Hepatocyte (in vitro differentiated cells): ENCODE data around the gene PRPF31. TPM values are rescaled to one million over a fixed set of nuclear protein-coding genes. Genes with fewer than 3 reads are reported as not detected.

Source experiments
- DNase-seq: peaks from one replicate; pipeline ENCODE4 v3.0.0-alpha.2; 2016; ENCODE audit warnings: low spot score
- H2AFZ ChIP-seq: fragments of 200-600 bp; sonication (generic); 2 replicates; pipeline ENCODE4 v1.6.0; 2016; ENCODE audit warnings: antibody characterized with exemption, mild to moderate bottlenecking
- H3K27ac ChIP-seq: fragments of 200-600 bp; sonication (generic); 2 replicates; pipeline ENCODE4 v1.5.1; 2016; ENCODE audit warnings: mild to moderate bottlenecking
- H3K27me3 ChIP-seq: fragments of 200-600 bp; sonication (generic); 2 replicates; pipeline ENCODE4 v1.6.1; 2016
- H3K36me3 ChIP-seq: fragments of 200-600 bp; sonication (generic); replicated peaks from 2 replicates; pipeline ENCODE4 v1.5.1; 2016; ENCODE audit warnings: low read depth; ENCODE audit not compliant: insufficient read depth
- H3K4me1 ChIP-seq: fragments of 200-600 bp; sonication (generic); 2 replicates; pipeline ENCODE4 v1.5.1; 2016; ENCODE audit warnings: mild to moderate bottlenecking, moderate library complexity; ENCODE audit not compliant: insufficient read depth
- H3K4me2 ChIP-seq: fragments of 200-600 bp; sonication (generic); 2 replicates; pipeline ENCODE4 v1.6.0; 2016
- H3K4me3 ChIP-seq: fragments of 200-600 bp; sonication (generic); 2 replicates; pipeline ENCODE4 v1.5.1; 2016; ENCODE audit warnings: mild to moderate bottlenecking
- H3K79me2 ChIP-seq: fragments of 200-600 bp; sonication (generic); 2 replicates; pipeline ENCODE4 v1.6.0; 2017; ENCODE audit warnings: mild to moderate bottlenecking
- H3K9me2 ChIP-seq: fragments of 200-600 bp; sonication (generic); replicated peaks from 2 replicates; pipeline ENCODE4 v1.6.0; 2017; ENCODE audit warnings: mild to moderate bottlenecking; ENCODE audit not compliant: insufficient read depth
- H3K9me3 ChIP-seq: fragments of 200-600 bp; sonication (generic); 2 replicates; pipeline ENCODE4 v1.5.1; 2016; ENCODE audit warnings: low read depth, mild to moderate bottlenecking
- H4K20me1 ChIP-seq: fragments of 200-600 bp; sonication (generic); 2 replicates; pipeline ENCODE4 v1.6.0; 2016; ENCODE audit warnings: mild to moderate bottlenecking; ENCODE audit not compliant: insufficient read depth, poor library complexity, severe bottlenecking
- CTCF ChIP-seq: fragments of 200-600 bp; sonication (generic); IDR thresholded peaks from 2 replicates; pipeline ENCODE4 v1.5.1; 2016; ENCODE audit warnings: antibody characterized with exemption, mild to moderate bottlenecking; ENCODE audit not compliant: poor library complexity
- EZH2 ChIP-seq: fragments of 200-600 bp; sonication (generic); IDR thresholded peaks from 2 replicates; pipeline ENCODE4 v1.6.1; 2016; ENCODE audit warnings: antibody characterized with exemption, mild to moderate bottlenecking, borderline replicate concordance
- EZH2phosphoT487 ChIP-seq: fragments of 200-600 bp; sonication (generic); IDR thresholded peaks from one replicate; pipeline ENCODE4 v1.6.1; 2018; ENCODE audit warnings: antibody characterized with exemption, mild to moderate bottlenecking, low read depth, moderate library complexity; ENCODE audit not compliant: unreplicated experiment, severe bottlenecking
- WGBS: methylation state at CpG from one replicate; pipeline ENCODE4 v1.1.6; 2016; ENCODE audit warnings: low lambda C conversion rate; ENCODE audit errors: missing lambda C conversion rate; 5-methylcytosine and 5-hydroxymethylcytosine counted together
- polyA plus RNA-seq: library from polyadenylated mRNA; unstranded; fragments of >200 nt; fragmentation: Nextera tagmentation; extraction: Ambion mirVana; gene quantifications from 2 replicates; pipeline ENCODE4 v1.2.1, GENCODE V29; 2016
- total RNA-seq: library from RNA; depleted of rRNA; stranded (reverse); fragments of >200 nt; gene quantifications from 2 replicates; pipeline ENCODE4 v1.2.3, GENCODE V29; 2014

The PRPF31 gene
- total and polyA plus RNA-seq, 2 experiments from 2014 or later = 59.7 to 77.6 TPM

DNA sequence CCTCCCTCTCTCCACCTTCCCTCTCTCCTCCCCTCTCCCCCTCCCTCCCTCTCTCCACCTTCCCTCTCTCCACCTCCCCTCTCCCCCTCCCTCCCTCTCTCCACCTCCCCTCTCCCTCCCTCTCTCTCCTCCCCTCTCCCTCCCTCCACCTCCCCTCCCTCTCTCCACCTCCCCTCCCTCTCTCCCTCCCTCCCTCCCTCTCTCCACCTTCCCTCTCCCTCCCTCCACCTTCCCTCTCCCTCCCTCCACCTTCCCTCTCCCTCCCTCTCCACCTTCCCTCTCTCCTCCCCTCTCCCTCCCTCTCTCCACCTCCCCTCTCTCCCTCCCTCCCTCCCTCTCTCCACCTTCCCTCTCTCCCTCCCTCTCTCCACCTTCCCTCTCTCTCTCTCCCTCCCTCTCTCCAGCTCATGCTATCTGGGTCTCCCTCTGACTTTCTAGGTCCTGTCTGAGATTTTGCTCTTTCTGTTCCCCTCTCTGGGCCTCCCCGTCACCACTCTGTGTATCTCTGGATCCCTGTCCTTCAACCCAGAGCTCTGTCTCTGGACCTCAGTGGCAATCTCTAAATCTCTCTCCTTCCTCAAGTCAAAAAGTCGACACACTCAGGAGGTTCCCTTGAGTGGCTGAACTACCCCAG lies 18.5 kb downstream of the PRPF31 start:
- WGBS = 72% methylated on average over 2 of the region's 2 CpGs
- Histone ChIP-seq H3K27ac (no peak overlapping the region), H3K4me2 (no peak overlapping the region), H3K27me3 (no peaks in the 10 kb centered on the region), H3K36me3 (no peaks in the 10 kb centered on the region), H2AFZ (no peak overlapping the region), H3K4me3 (no peak overlapping the region), H4K20me1 (peaks cover 10% of the 10 kb centered on the region), H3K4me1 (peaks cover 8% of the 10 kb centered on the region), H3K9me3 (no peaks in the 10 kb centered on the region), H3K9me2 (no peaks in the 10 kb centered on the region), H3K79me2 (peaks cover 14% of the 10 kb centered on the region)
- DNase-seq = no peak
- TF ChIP-seq EZH2 (no peak), EZH2phosphoT487 (no peak), CTCF (no peak)

DNA sequence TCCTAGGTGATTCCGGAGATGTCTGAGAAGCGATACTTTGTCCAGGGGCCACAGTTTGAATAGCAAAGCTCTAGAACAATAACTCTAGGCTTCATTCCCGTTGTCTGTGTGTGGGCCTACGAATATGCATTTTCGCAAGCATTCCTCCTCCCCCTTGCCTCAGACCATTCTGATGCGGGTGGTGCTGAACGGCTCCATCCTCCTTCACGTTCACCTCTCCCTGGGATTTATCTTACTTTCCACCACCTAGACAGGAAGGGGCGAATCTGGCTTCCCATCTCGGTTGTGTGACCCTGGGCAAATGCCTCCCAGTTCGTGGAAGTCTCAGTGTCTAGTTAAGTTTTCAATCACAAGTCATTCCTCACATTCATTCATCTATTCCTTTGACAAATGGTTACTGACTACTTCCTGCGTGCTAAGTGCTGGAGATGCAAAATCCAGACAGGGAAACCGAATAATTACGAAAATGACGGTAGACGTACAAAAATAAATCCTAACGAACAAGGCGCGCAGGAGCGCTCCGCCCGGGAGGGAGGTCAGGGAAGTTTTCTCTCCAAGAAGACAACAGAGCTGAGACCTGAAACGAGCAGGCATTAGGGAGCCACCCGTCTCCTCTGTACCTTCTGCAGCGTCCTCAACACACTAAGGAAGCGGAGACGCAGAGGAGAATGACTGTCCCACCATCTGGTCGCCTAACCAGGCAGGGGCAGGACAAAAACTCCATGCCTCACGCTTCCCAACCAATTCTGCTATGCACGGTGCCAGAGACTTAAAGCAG lies 20.7 kb downstream of the PRPF31 start:
- Histone ChIP-seq H3K27ac (peak overlapping the region; percentile 15), H3K4me2 (peak overlapping the region; percentile 81), H3K36me3 (no peaks in the 10 kb centered on the region), H3K27me3 (no peaks in the 10 kb centered on the region), H3K4me3 (peak overlapping the region; percentile 8), H3K9me3 (no peaks in the 10 kb centered on the region), H3K4me1 (peaks cover 11% of the 10 kb centered on the region), H3K9me2 (no peaks in the 10 kb centered on the region), H2AFZ (peak overlapping the region; percentile 21), H4K20me1 (peaks cover 32% of the 10 kb centered on the region), H3K79me2 (peaks cover 36% of the 10 kb centered on the region)
- no peak for TF ChIP-seq EZH2phosphoT487
- no peak for TF ChIP-seq CTCF
- no peak for TF ChIP-seq EZH2
- DNase-seq = peak; percentile 22
- WGBS = 2% methylated on average over 30 of the region's 30 CpGs

- H3K9me3 ChIP-seq = no peaks in the 10 kb centered on the region
- H3K27me3 ChIP-seq = no peaks in the 10 kb centered on the region
- H3K4me3 ChIP-seq = peak overlapping the region; percentile 8
- no peaks in the 10 kb centered on the region for H3K36me3 ChIP-seq
- H3K9me2 ChIP-seq = no peaks in the 10 kb centered on the region
- peak; percentile 100 for DNase-seq
- peak overlapping the region; percentile 21 for H2AFZ ChIP-seq
- peaks cover 40% of the 10 kb centered on the region for H4K20me1 ChIP-seq
- peak overlapping the region; percentile 15 for H3K27ac ChIP-seq
- H3K4me2 ChIP-seq = peak overlapping the region; percentile 81
- H3K4me1 ChIP-seq = peaks cover 11% of the 10 kb centered on the region
- TF ChIP-seq CTCF = no peak
- no peak for TF ChIP-seq EZH2phosphoT487
- no peak for TF ChIP-seq EZH2
- WGBS = under 1% methylated on average over 43 of the region's 46 CpGs
- H3K79me2 ChIP-seq = peaks cover 44% of the 10 kb centered on the region
Measured at GRCh38 chr19:54136864-54137698, 21.5 kb downstream of the PRPF31 start.
